GM23248 (cell line): ENCODE data around the gene ZNF383.
"Not testable (repeated sequence)": the region's sequence is repeated elsewhere in the genome, so short reads cannot be mapped to it uniquely, and the experiment has no call there.

ENCODE experiments used
- EZH2 ChIP-seq: fragments of 200-600 bp; sonication (generic); IDR thresholded peaks from 2 replicates; pipeline ENCODE4 v1.6.1; 2018; ENCODE audit warnings: antibody characterized with exemption, mild to moderate bottlenecking; ENCODE audit not compliant: insufficient read depth, poor library complexity, severe bottlenecking
- EZH2phosphoT487 ChIP-seq: fragments of 200-600 bp; sonication (generic); IDR thresholded peaks from 2 replicates; pipeline ENCODE4 v1.6.1; 2018; ENCODE audit warnings: antibody characterized with exemption, moderate library complexity, mild to moderate bottlenecking, low read depth; ENCODE audit not compliant: insufficient read depth

DNA sequence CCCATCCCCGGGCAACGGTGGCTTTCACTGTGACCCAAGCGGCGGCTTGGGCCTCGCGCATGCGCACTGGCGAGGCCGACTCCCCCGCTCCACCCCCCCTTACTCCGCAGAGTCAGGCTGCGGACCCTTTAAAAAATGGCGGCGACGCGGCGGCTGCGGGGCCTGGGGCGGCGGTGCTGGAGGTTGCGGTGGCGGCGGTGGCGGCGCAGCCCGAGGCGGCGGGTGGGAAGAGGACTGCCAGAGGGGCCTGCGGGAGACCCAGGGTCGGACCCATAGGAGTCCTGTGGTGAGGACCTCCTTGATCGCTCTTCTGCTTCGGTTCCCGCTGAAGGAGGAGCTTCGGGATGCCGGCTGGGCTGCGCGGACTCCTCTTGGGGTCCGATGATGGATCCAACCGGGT lies 76.2 kb downstream of the ZNF383 start:
- TF ChIP-seq EZH2, EZH2phosphoT487: not testable (repeated sequence)
